COLO668 (cell line): ENCODE results near the gene ENGASE.
A peak's percentile ranks its signal among the peaks of the same experiment; 100 is the strongest.

Experiments used
- DNase-seq: peaks from one replicate; lab custom pipeline; 2025; ENCODE audit not compliant: unreplicated experiment; lab: John Stamatoyannopoulos, UW

The ENGASE gene

GRCh38 chr17:79113699-79114457 is 39.3 kb downstream of the ENGASE start:
- no peak for DNase-seq

- DNase-seq = peak; percentile 21
Observed at GRCh38 chr17:79114458-79115301, 40.1 kb downstream of the ENGASE start.

GRCh38 chr17:79115487-79115886 is 40.9 kb downstream of the ENGASE start:
- no peak for DNase-seq

GRCh38 chr17:79116575-79117368 is 42.1 kb downstream of the ENGASE start:
- no peak for DNase-seq

- no peak for DNase-seq
Observed at GRCh38 chr17:79117905-79118487, 43.4 kb downstream of the ENGASE start.

- no peak for DNase-seq
Observed at GRCh38 chr17:79118924-79119323, 44.3 kb downstream of the ENGASE start.

- DNase-seq = no peak
Observed at GRCh38 chr17:79120259-79120658, 45.6 kb downstream of the ENGASE start.

GRCh38 chr17:79123988-79124387 is 49.4 kb downstream of the ENGASE start:
- no peak for DNase-seq

- DNase-seq = no peak
Observed at GRCh38 chr17:79124513-79125209, 50.0 kb downstream of the ENGASE start.

GRCh38 chr17:79125503-79125902 is 50.9 kb downstream of the ENGASE start:
- DNase-seq = no peak

GRCh38 chr17:79126139-79126538 is 51.5 kb downstream of the ENGASE start:
- peak; percentile 1 for DNase-seq

GRCh38 chr17:79127534-79128135 is 53.0 kb downstream of the ENGASE start:
- DNase-seq = no peak

- no peak for DNase-seq
Observed at GRCh38 chr17:79129523-79129922, 54.9 kb downstream of the ENGASE start.

- DNase-seq = no peak
Observed at GRCh38 chr17:79130536-79131273, 56.1 kb downstream of the ENGASE start.

GRCh38 chr17:79131274-79131635 is 56.6 kb downstream of the ENGASE start:
- no peak for DNase-seq

- peak; percentile 10 for DNase-seq
Observed at GRCh38 chr17:79131701-79132100, 57.1 kb downstream of the ENGASE start.

- DNase-seq = peak; percentile 67
Observed at GRCh38 chr17:79132271-79133064, 57.8 kb downstream of the ENGASE start.

GRCh38 chr17:79133214-79133613 is 58.6 kb downstream of the ENGASE start:
- no peak for DNase-seq

- DNase-seq = no peak
Observed at GRCh38 chr17:79133985-79134384, 59.4 kb downstream of the ENGASE start.
